Measurements from ENCODE around the gene EFNB2.

GRCh38 chr13:106541826-106542225 lies 6.4 kb upstream of the EFNB2 start:
- TF ChIP-seq CTCF (conservative IDR thresholded peaks at IDR 0.05; ENCODE audit: low read depth, low read length), result no peak
- TF ChIP-seq EZH2 (IDR thresholded peaks at IDR 0.05; ENCODE audit: borderline replicate concordance, low read depth, low read length, poor library complexity, severe bottlenecking), result no peak
